ENCODE measurements around the gene SLC35B1. TPM values are rescaled to one million over a fixed set of nuclear protein-coding genes. Genes with fewer than 3 reads are reported as not detected.

SLC35B1 gene
- total RNA-seq, 1 experiment from 2014 or later = 55.9 TPM

DNA sequence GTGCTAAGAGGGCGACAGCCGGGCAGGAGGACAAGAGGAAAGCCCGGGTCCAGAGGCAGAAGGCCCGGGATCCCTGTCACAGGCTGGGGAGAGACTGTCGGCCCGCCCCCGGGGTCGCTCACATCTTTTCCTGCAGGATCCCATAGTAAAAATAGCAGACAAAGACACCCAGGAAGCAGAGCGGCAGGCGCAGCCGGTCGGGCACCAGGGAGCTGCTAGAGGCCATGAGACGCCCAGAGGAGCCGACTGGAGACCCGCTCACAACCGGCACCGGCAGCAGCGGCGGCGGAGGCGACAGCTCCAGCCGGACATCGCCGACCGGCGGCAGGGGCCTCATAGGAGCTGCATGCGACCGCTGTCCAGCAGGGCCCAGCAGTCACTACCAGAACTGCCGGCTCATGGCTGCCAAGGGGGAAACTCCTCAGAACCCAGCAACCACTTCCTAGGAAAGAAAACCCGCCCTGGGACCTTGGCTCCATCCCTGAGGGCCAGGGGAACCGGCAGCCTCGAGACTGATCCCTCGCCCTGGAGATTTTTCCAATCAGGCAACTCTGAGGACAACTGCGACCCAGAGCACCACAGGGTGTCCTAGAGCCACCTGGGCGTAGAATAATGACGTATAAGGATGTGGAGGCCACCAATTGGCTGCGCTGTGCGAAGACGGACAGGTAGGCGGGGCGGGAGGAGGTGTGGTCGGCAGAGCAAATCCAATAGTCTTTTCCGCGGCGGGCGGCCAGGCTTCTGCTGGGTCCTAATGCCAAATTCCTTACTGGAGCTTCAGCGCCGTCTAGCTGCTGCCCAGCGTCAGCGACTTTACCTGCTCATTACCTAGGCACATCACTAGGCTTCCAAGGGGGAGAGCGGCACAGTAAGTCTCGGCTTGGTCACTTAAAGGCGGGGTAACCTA is at the start of gene SLC35B1 (continued):
- TF ChIP-seq TCF7 (CRISPR knock-in tag; IDR thresholded peaks at IDR 0.05; ENCODE audit: low read depth) = no peak
- TF ChIP-seq ZMAT4 (CRISPR knock-in tag; IDR thresholded peaks at IDR 0.05) = no peak
- no peak for TF ChIP-seq ZNF263 (CRISPR knock-in tag; IDR thresholded peaks at IDR 0.05; ENCODE audit: low read depth)
- TF ChIP-seq ATF3 (CRISPR knock-in tag; conservative IDR thresholded peaks at IDR 0.05) = no peak
- TF ChIP-seq MXD4 (CRISPR knock-in tag; IDR thresholded peaks at IDR 0.05; ENCODE audit: borderline replicate concordance) = no peak
- no peak for TF ChIP-seq ZNF671 (CRISPR knock-in tag; IDR thresholded peaks at IDR 0.05)
- TF ChIP-seq TP53 (CRISPR knock-in tag; IDR thresholded peaks at IDR 0.05) = no peak
- peak; percentile 58 for TF ChIP-seq NFYB (CRISPR knock-in tag; conservative IDR thresholded peaks at IDR 0.05; ENCODE audit: low read depth)
- TF ChIP-seq SOX15 (CRISPR knock-in tag; IDR thresholded peaks at IDR 0.05) = no peak
- TF ChIP-seq FOXJ3 (CRISPR knock-in tag; IDR thresholded peaks at IDR 0.05; ENCODE audit: borderline replicate concordance) = no peak
- TF ChIP-seq ERG (CRISPR knock-in tag; IDR thresholded peaks at IDR 0.05) = no peak
- TF ChIP-seq SP1 (CRISPR knock-in tag; conservative IDR thresholded peaks at IDR 0.05) = peak; percentile 94
- TF ChIP-seq TEAD4 (CRISPR knock-in tag; IDR thresholded peaks at IDR 0.05) = no peak
- no peak for TF ChIP-seq ZNF423 (CRISPR knock-in tag; IDR thresholded peaks at IDR 0.05)
- no peak for TF ChIP-seq RORB (CRISPR knock-in tag; IDR thresholded peaks at IDR 0.05)
- TF ChIP-seq CBFB (CRISPR knock-in tag; IDR thresholded peaks at IDR 0.05; ENCODE audit: low read depth) = no peak
- TF ChIP-seq ZNF138 (CRISPR knock-in tag; conservative IDR thresholded peaks at IDR 0.05) = no peak
- peak; percentile 95 for TF ChIP-seq CREM (CRISPR knock-in tag; IDR thresholded peaks at IDR 0.05)
- TF ChIP-seq ZNF121 (CRISPR knock-in tag; IDR thresholded peaks at IDR 0.05) = no peak
- TF ChIP-seq ARID4B (CRISPR knock-in tag; IDR thresholded peaks at IDR 0.05; ENCODE audit: borderline replicate concordance) = no peak
- TF ChIP-seq FOXK1 (CRISPR knock-in tag; IDR thresholded peaks at IDR 0.05) = peak; percentile 68
- no peak for TF ChIP-seq GRHL2 (CRISPR knock-in tag; IDR thresholded peaks at IDR 0.05; ENCODE audit: insufficient replicate concordance, severe bottlenecking)
- TF ChIP-seq, protein P1, sequence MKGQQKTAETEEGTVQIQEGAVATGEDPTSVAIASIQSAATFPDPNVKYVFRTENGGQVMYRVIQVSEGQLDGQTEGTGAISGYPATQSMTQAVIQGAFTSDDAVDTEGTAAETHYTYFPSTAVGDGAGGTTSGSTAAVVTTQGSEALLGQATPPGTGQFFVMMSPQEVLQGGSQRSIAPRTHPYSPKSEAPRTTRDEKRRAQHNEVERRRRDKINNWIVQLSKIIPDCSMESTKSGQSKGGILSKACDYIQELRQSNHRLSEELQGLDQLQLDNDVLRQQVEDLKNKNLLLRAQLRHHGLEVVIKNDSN (CRISPR knock-in tag; IDR thresholded peaks at IDR 0.05) = no peak
- no peak for TF ChIP-seq JAZF1 (CRISPR knock-in tag; IDR thresholded peaks at IDR 0.05)
- TF ChIP-seq NR3C1 (CRISPR knock-in tag; conservative IDR thresholded peaks at IDR 0.05; ENCODE audit: low read depth) = no peak
- TF ChIP-seq GTF2I (CRISPR knock-in tag; conservative IDR thresholded peaks at IDR 0.05) = no peak
- TF ChIP-seq CREB1 (CRISPR knock-in tag; IDR thresholded peaks at IDR 0.05) = no peak
- TF ChIP-seq, protein P2, sequence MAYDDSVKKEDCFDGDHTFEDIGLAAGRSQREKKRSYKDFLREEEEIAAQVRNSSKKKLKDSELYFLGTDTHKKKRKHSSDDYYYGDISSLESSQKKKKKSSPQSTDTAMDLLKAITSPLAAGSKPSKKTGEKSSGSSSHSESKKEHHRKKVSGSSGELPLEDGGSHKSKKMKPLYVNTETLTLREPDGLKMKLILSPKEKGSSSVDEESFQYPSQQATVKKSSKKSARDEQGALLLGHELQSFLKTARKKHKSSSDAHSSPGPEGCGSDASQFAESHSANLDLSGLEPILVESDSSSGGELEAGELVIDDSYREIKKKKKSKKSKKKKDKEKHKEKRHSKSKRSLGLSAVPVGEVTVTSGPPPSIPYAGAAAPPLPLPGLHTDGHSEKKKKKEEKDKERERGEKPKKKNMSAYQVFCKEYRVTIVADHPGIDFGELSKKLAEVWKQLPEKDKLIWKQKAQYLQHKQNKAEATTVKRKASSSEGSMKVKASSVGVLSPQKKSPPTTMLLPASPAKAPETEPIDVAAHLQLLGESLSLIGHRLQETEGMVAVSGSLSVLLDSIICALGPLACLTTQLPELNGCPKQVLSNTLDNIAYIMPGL (CRISPR knock-in tag; IDR thresholded peaks at IDR 0.05) = peak; percentile 80

Measured in WTC11 (cell line).